Breast epithelium (tissue), 4 donors: ENCODE data around the gene ARMC9. TPM values are rescaled to one million over a fixed set of nuclear protein-coding genes. Genes with fewer than 3 reads are reported as not detected.

Experiments used
- DNase-seq, 2 donors: peaks; one replicate each; pipeline ENCODE4 v3.0.0-alpha.2; 2019; ENCODE audit warnings: low spot score in 2 of 2
- H3K27ac ChIP-seq, 2 donors: fragments of 200-600 bp; sonication (generic) in 1 of 2; one replicate each; pipeline ENCODE4 v1.5.1; 2016 to 2019; ENCODE audit warnings: mild to moderate bottlenecking in 1 of 2
- H3K27me3 ChIP-seq, 2 donors: fragments of 200-600 bp; sonication (generic) in 1 of 2; one replicate each; pipeline versions ENCODE4 v1.5.1 to v1.6.0; 2017 to 2019; ENCODE audit warnings: control low read depth in 1 of 2, mild to moderate bottlenecking in 1 of 2
- H3K36me3 ChIP-seq: fragments of 200-600 bp; one replicate; pipeline ENCODE4 v1.5.1; 2019
- H3K4me1 ChIP-seq, 2 donors: fragments of 200-600 bp; sonication (generic); one replicate each; pipeline ENCODE4 v1.5.1; 2016 to 2019; ENCODE audit warnings: control low read depth in 1 of 2
- H3K4me3 ChIP-seq, 3 donors: fragments of 200-600 bp; sonication (generic); 1 replicate in 2 of 3; 2 replicates in 1 of 3; pipeline ENCODE4 v1.5.1; 2016 to 2019; ENCODE audit warnings: mild to moderate bottlenecking in 3 of 3, moderate library complexity in 2 of 3
- H3K9me3 ChIP-seq, 2 donors: fragments of 200-600 bp; sonication (generic) in 1 of 2; one replicate each; pipeline ENCODE4 v1.5.1; 2016 to 2019; ENCODE audit warnings: control low read depth in 1 of 2
- CTCF ChIP-seq, 3 donors: fragments of 450-650 bp; IDR thresholded peaks; one replicate each; pipeline ENCODE4 v1.5.1; 2016 to 2017; ENCODE audit warnings: antibody characterized with exemption in 3 of 3, mild to moderate bottlenecking in 3 of 3, moderate library complexity in 3 of 3
- POLR2A ChIP-seq: fragments of 450-650 bp; IDR thresholded peaks from one replicate; pipeline ENCODE4 v1.6.1; 2016; ENCODE audit warnings: antibody characterized with exemption, mild to moderate bottlenecking, moderate library complexity
- POLR2AphosphoS5 ChIP-seq, 3 donors: sonication (generic); formaldehyde crosslinking; IDR thresholded peaks; one replicate each; pipeline ENCODE4 v1.6.1; 2017; ENCODE audit warnings: antibody characterized with exemption in 3 of 3
- intact Hi-C: fragments of 100-400 bp; cut with DNase I; formaldehyde crosslinking; loops from one replicate; pipeline ENCODE4 v1.15.1; 2023; ENCODE audit warnings: low total_unique reads
- total RNA-seq, 3 donors: library from RNA; depleted of rRNA; stranded (reverse); fragments of >200 nt; gene quantifications; one replicate each; pipeline ENCODE4 v1.1.0, GENCODE V29; 2016

The ARMC9 gene
- total RNA-seq, 3 donors from 2014 or later, result 4.0 to 20.8 (median 18.0) TPM

GRCh38 chr2:231204146-231204545, 5.7 kb downstream of the ARMC9 start:
- intact Hi-C loops, result no loop called here
- no peak overlapping the region for H3K27ac ChIP-seq
- H3K4me1 ChIP-seq, result peaks cover 0 to 2% of the 10 kb centered on the region in 2 donors
- TF ChIP-seq CTCF (IDR thresholded peaks at IDR 0.05) (no peak), POLR2AphosphoS5 (IDR thresholded peaks at IDR 0.05) (no peak), POLR2A (no peak)
- H3K4me3 ChIP-seq, result no peak overlapping the region
- DNase-seq, result no peak
- H3K36me3 ChIP-seq, result peaks cover 5% of the 10 kb centered on the region
- H3K9me3 ChIP-seq, result no peaks in the 10 kb centered on the region
- no peaks in the 10 kb centered on the region for H3K27me3 ChIP-seq

- TF ChIP-seq POLR2AphosphoS5 (IDR thresholded peaks at IDR 0.05) (no peak), POLR2A (no peak), CTCF (IDR thresholded peaks at IDR 0.05) (no peak)
- Histone ChIP-seq H3K27me3 (no peaks in the 10 kb centered on the region), H3K36me3 (peaks cover 5% of the 10 kb centered on the region), H3K9me3 (no peaks in the 10 kb centered on the region), H3K4me1 (no peaks in the 10 kb centered on the region), H3K4me3 (no peak overlapping the region), H3K27ac (no peak overlapping the region)
- no peak for DNase-seq
- intact Hi-C loops, result no loop called here
These were observed 6.2 kb downstream of the ARMC9 start for GRCh38 chr2:231204581-231204980.

- H3K4me3 ChIP-seq, result no peak overlapping the region
- no peak overlapping the region for H3K27ac ChIP-seq
- H3K9me3 ChIP-seq, result no peaks in the 10 kb centered on the region
- H3K4me1 ChIP-seq, result no peaks in the 10 kb centered on the region
- H3K36me3 ChIP-seq, result peaks cover 9% of the 10 kb centered on the region
- no peak for TF ChIP-seq POLR2AphosphoS5 (IDR thresholded peaks at IDR 0.05)
- no peak for TF ChIP-seq CTCF (IDR thresholded peaks at IDR 0.05)
- TF ChIP-seq POLR2A, result no peak
- H3K27me3 ChIP-seq, result no peaks in the 10 kb centered on the region
- DNase-seq, result no peak
- intact Hi-C loops, result no loop called here
These were observed 9.3 kb downstream of the ARMC9 start for GRCh38 chr2:231207734-231208133.

- H3K4me3 ChIP-seq, result no peak overlapping the region
- H3K27me3 ChIP-seq, result no peaks in the 10 kb centered on the region
- intact Hi-C loops, result no loop called here
- H3K9me3 ChIP-seq, result no peaks in the 10 kb centered on the region
- no peak overlapping the region for H3K27ac ChIP-seq
- no peak for DNase-seq
- TF ChIP-seq POLR2AphosphoS5 (IDR thresholded peaks at IDR 0.05) (no peak), CTCF (IDR thresholded peaks at IDR 0.05) (no peak), POLR2A (no peak)
- peaks cover 9% of the 10 kb centered on the region for H3K36me3 ChIP-seq
- no peaks in the 10 kb centered on the region for H3K4me1 ChIP-seq
These were observed 12.4 kb downstream of the ARMC9 start for GRCh38 chr2:231210782-231211181.

- no peaks in the 10 kb centered on the region for H3K4me1 ChIP-seq
- DNase-seq, result no peak
- H3K4me3 ChIP-seq, result no peak overlapping the region
- no peak for TF ChIP-seq POLR2AphosphoS5 (IDR thresholded peaks at IDR 0.05)
- no peak for TF ChIP-seq POLR2A
- no peak for TF ChIP-seq CTCF (IDR thresholded peaks at IDR 0.05)
- no peak overlapping the region for H3K27ac ChIP-seq
- H3K9me3 ChIP-seq, result no peaks in the 10 kb centered on the region
- H3K27me3 ChIP-seq, result no peaks in the 10 kb centered on the region
- intact Hi-C loops, result no loop called here
- H3K36me3 ChIP-seq, result peaks cover 9% of the 10 kb centered on the region
These were observed 13.1 kb downstream of the ARMC9 start for GRCh38 chr2:231211486-231211885.
